A673 (cell line): ENCODE data around the gene NEXN. TPM values are rescaled to one million over a fixed set of nuclear protein-coding genes. Genes with fewer than 3 reads are reported as not detected.
"Not testable (repeated sequence)": the region's sequence is repeated elsewhere in the genome, so short reads cannot be mapped to it uniquely, and the experiment has no call there.

Experiments
- BruUV-seq: library from RNA; stranded (reverse); fragments of 400-500 nt; replicated peaks from 2 replicates; lab custom pipeline; 2021; lab: Mats Ljungman, UMichigan
- CTCF ChIA-PET: fragments of 300-600 bp; sonication (Branson Sonifier 250); formaldehyde crosslinking; loops from one replicate; lab custom pipeline; 2022; ENCODE audit warnings: antibody characterized with exemption; lab: Charles Lee
- POLR2A ChIA-PET: fragments of 300-600 bp; sonication (Branson Sonifier 250); formaldehyde crosslinking; loops from one replicate; lab custom pipeline; 2022; ENCODE audit warnings: antibody characterized with exemption; ENCODE audit not compliant: low non-redundant PET; lab: Charles Lee
- DNase-seq: peaks from one replicate; pipeline ENCODE4 v3.0.0-alpha.2; 2015; ENCODE audit warnings: low spot score
- H3K27ac ChIP-seq: fragments of 200-600 bp; sonication (generic); 2 replicates; pipeline ENCODE4 v1.5.1; 2016; ENCODE audit warnings: mixed run types, low read depth, mild to moderate bottlenecking, mixed read lengths, antibody characterized with exemption, low read length; ENCODE audit not compliant: poor library complexity, severe bottlenecking
- H3K27me3 ChIP-seq: fragments of 200-600 bp; sonication (generic); replicated peaks from 2 replicates; pipeline ENCODE4 v1.6.1; 2017; ENCODE audit warnings: mixed run types, low read depth, mild to moderate bottlenecking, mixed read lengths, antibody characterized with exemption, low read length; ENCODE audit not compliant: insufficient read depth, poor library complexity
- H3K36me3 ChIP-seq: fragments of 200-600 bp; sonication (generic); 2 replicates; pipeline ENCODE4 v1.6.1; 2016; ENCODE audit warnings: mixed run types, mild to moderate bottlenecking, mixed read lengths, antibody characterized with exemption, low read length; ENCODE audit not compliant: insufficient read depth, poor library complexity, severe bottlenecking
- H3K4me1 ChIP-seq: fragments of 200-600 bp; sonication (generic); 2 replicates; pipeline ENCODE4 v1.6.1; 2017; ENCODE audit warnings: mixed run types, mild to moderate bottlenecking, mixed read lengths, antibody characterized with exemption, low read length; ENCODE audit not compliant: insufficient read depth, poor library complexity, severe bottlenecking
- H3K4me3 ChIP-seq: fragments of 200-600 bp; sonication (generic); 2 replicates; pipeline ENCODE4 v1.5.1; 2016; ENCODE audit warnings: low read depth, mixed run types, mild to moderate bottlenecking, mixed read lengths, low read length; ENCODE audit not compliant: poor library complexity, severe bottlenecking
- H3K9me3 ChIP-seq: fragments of 200-600 bp; sonication (generic); 2 replicates; pipeline ENCODE4 v1.6.1; 2016; ENCODE audit warnings: mixed run types, low read depth, mild to moderate bottlenecking, mixed read lengths, antibody characterized with exemption, low read length; ENCODE audit not compliant: poor library complexity, severe bottlenecking
- EZH2 ChIP-seq: fragments of 200-600 bp; sonication (generic); IDR thresholded peaks from 2 replicates; pipeline ENCODE4 v1.6.1; 2017; ENCODE audit warnings: borderline replicate concordance, low read depth, mild to moderate bottlenecking, mixed read lengths, antibody characterized with exemption, low read length; ENCODE audit not compliant: poor library complexity, severe bottlenecking
- intact Hi-C: fragments of 100-400 bp; cut with micrococcal nuclease; formaldehyde crosslinking; loops from one replicate; pipeline ENCODE4 v1.10.0; 2022; ENCODE audit not compliant: unreplicated experiment
- total RNA-seq: library from RNA; stranded (reverse); gene quantifications from 2 replicates; pipeline ENCODE4 v1.2.3, GENCODE V29; 2021
- TF ChIP-seq, protein P1 (sequence below): fragments of 300-800, 200-600 bp; sonication (generic); conservative IDR thresholded peaks from 2 replicates; pipeline ENCODE4 v1.5.1; 2017; ENCODE audit warnings: low read depth, mild to moderate bottlenecking, antibody characterized with exemption, low read length, moderate library complexity, mixed read lengths

Gene NEXN
- total RNA-seq, 1 experiment from 2014 or later = 0.45 TPM

DNA sequence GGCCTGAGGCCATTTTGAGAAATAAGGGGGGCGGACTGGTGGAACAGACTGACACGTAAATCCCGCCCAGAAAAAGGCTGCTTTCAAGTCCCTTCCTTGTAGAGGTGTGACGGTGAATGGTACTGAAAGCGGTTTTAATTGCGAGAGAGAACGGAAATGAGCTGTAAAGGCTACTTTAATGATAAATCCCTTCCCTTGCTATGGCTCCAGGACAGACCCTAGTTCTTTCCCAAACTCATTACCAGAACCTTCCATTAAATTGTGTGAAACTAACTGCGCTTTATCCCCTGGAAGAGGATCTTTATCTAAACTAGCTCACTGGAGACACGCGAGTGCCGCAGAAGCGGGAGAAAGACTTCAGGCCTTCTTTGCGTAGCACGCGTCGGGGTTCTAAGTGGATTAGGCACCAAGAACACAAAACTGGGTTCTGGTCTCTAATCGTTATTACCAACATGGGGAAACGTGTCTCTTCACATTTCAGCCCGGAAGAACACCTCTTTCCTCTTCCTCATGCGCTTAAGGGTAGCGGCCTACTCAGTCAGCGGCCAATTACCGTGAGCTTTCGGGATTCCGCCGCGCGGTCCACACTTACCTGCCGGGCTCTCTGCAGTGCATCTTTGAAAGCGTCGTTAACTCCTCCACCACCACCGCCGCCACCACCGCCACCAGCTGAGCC is 90.0 kb downstream of the NEXN start:
- BruUV-seq = TSS peak; percentile 64
- H3K9me3 ChIP-seq = no peaks in the 10 kb centered on the region
- ChIA-PET POLR2A (interaction anchor here (0.5 to 1.2 kb wide), 2 partner anchors 26 to 230 kb away, joined by 8 to 16 read pairs; partner anchors contain the start of gene DNAJB4), CTCF (interaction anchor here (1.2 to 1.4 kb wide), 2 partner anchors 26 to 136 kb away, joined by 4 to 5 read pairs; no protein-coding TSS in a partner anchor)
- no peak for TF ChIP-seq EZH2
- TF ChIP-seq, protein P1, sequence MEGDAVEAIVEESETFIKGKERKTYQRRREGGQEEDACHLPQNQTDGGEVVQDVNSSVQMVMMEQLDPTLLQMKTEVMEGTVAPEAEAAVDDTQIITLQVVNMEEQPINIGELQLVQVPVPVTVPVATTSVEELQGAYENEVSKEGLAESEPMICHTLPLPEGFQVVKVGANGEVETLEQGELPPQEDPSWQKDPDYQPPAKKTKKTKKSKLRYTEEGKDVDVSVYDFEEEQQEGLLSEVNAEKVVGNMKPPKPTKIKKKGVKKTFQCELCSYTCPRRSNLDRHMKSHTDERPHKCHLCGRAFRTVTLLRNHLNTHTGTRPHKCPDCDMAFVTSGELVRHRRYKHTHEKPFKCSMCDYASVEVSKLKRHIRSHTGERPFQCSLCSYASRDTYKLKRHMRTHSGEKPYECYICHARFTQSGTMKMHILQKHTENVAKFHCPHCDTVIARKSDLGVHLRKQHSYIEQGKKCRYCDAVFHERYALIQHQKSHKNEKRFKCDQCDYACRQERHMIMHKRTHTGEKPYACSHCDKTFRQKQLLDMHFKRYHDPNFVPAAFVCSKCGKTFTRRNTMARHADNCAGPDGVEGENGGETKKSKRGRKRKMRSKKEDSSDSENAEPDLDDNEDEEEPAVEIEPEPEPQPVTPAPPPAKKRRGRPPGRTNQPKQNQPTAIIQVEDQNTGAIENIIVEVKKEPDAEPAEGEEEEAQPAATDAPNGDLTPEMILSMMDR = no peak
- peak overlapping the region; percentile 78 for H3K4me3 ChIP-seq
- peaks cover 31% of the 10 kb centered on the region for H3K36me3 ChIP-seq
- intact Hi-C loops = no loop called here
- H3K27me3 ChIP-seq = no peaks in the 10 kb centered on the region
- peak overlapping the region; percentile 96 for H3K27ac ChIP-seq
- peak; percentile 90 for DNase-seq
- peaks cover 35% of the 10 kb centered on the region for H3K4me1 ChIP-seq

DNA sequence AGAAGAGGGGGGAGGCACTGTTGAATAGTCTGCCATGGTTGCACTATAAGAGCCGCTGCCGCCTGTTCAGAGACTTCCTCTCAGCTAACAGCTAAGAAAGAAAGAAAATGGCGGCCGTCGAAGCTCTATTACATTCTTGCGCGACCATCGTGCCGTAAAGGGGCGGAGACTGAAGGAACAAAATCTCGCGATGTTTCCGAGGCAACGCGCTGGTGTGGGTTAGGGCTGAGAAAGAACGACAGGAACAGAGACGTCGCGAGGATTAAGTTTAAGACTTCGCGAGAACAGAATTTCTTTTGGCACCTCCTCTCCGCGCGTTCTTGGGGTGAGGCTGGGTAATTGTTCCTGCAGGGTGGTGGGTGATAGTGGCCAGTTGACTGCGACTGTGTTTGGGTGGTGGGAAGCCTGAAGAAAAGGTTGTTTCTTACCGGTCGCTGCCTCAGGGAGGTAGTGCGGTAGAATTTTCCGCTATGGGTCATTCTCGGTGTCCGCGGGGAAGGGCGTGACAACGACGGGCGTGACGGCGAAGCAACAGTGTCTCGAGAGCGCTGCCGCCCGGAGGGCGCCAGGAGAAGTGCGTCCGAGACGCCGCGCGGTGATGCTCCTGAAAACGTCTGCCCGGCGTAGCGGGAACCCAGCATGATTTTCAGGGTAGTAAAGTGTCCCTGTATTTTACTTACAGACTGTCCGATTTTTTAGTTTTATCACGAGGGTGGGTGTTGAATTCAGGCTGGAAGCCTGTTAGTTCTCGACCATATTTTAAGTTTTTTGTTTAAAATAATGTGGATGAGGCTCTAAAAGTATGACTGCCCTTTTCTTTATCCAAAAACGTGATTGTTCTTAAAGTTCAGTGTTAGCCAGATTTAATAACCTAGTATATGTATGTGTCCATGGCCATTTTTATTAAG is 90.8 kb downstream of the NEXN start, which contains the start of gene FUBP1:
FUBP1 (minus strand) TSS at position 104 of the 908 bp plus-strand sequence; CDS start at position 36, 68 bp downstream.
- BruUV-seq = TSS peak; percentile 81
- H3K4me3 ChIP-seq = peak within 1 kb of the TSS; percentile 78
- peaks cover 30% of the 10 kb centered on the region for H3K36me3 ChIP-seq
- TF ChIP-seq, protein P1 = peak; percentile 78
- TF ChIP-seq EZH2 = no peak
- peaks cover 39% of the 10 kb centered on the region for H3K4me1 ChIP-seq
- H3K9me3 ChIP-seq = no peaks in the 10 kb centered on the region
- intact Hi-C loops = loop anchor here (1.0 kb wide), 1 partner anchor 25 kb away; the partner anchor contains the start of gene DNAJB4
- ChIA-PET CTCF (interaction anchor here (1.2 to 1.4 kb wide), 2 partner anchors 25 to 135 kb away, joined by 4 to 5 read pairs; no protein-coding TSS in a partner anchor), POLR2A (interaction anchor here (0.5 to 1.2 kb wide), 2 partner anchors 25 to 230 kb away, joined by 8 to 16 read pairs; partner anchors contain the start of gene DNAJB4)
- peak; percentile 99 for DNase-seq
- H3K27ac ChIP-seq = peak within 1 kb of the TSS; percentile 96
- H3K27me3 ChIP-seq = no peaks in the 10 kb centered on the region

GRCh38 chr1:77983352-77983996 is 95.0 kb downstream of the NEXN start:
- H3K27me3 ChIP-seq, POLR2A ChIA-PET, H3K4me3 ChIP-seq, H3K27ac ChIP-seq, intact Hi-C loops, BruUV-seq, H3K9me3 ChIP-seq, DNase-seq, CTCF ChIA-PET, H3K36me3 ChIP-seq: not testable (repeated sequence)
- peaks cover 18% of the 10 kb centered on the region for H3K4me1 ChIP-seq
